ENCODE measurements around the gene NAALADL2. TPM values are rescaled to one million over a fixed set of nuclear protein-coding genes. Genes with fewer than 3 reads are reported as not detected.

NAALADL2 gene
- total and polyA plus RNA-seq, 2 of the 8 experiments (the other 6 are each of a cell fraction or from before 2014, with no cell fraction given): 0.12 to 0.22 TPM

GRCh38 chr3:175851541-175851940 lies 992.4 kb downstream of the NAALADL2 start:
- Histone ChIP-seq H3K79me1 (ENCODE audit: low read depth, low read length) (no peaks in the 10 kb centered on the region), H2BK5ac (ENCODE audit: low read depth, low read length) (no peak overlapping the region), H3K23ac (ENCODE audit: insufficient read length) (no peak overlapping the region), H4K5ac (ENCODE audit: insufficient read length, low read depth, low read length) (no peak overlapping the region), H3K9me3 (ENCODE audit: insufficient read depth in 2 of 2, low read depth in 1 of 2, low read length in 1 of 2) (no peaks in the 10 kb centered on the region), H2BK12ac (ENCODE audit: low read depth, low read length) (no peak overlapping the region), H4K20me1 (replicated peaks in 1 of 2; ENCODE audit: control insufficient read depth in 1 of 2, insufficient read depth in 2 of 2, low read length in 2 of 2) (no peaks in the 10 kb centered on the region), H3K4me1 (replicated peaks in 1 of 4; ENCODE audit: control insufficient read depth in 3 of 4, insufficient read depth in 4 of 4, low read length in 3 of 4) (no peaks in the 10 kb centered on the region), H3K9ac (replicated peaks in 1 of 4; ENCODE audit: extremely low read depth in 1 of 4, low read depth in 3 of 4, low read length in 3 of 4) (no peak overlapping the region), H3K14ac (ENCODE audit: insufficient read length) (no peak overlapping the region), H3K56ac (replicated peaks; ENCODE audit: insufficient read length, low read depth, low read length) (no peak overlapping the region), H3K4ac (replicated peaks; ENCODE audit: insufficient read length, low read depth, low read length) (no peak overlapping the region), H4K8ac (ENCODE audit: extremely low read depth, insufficient read depth, low read length) (no peak overlapping the region), H3K23me2 (ENCODE audit: low read depth, low read length) (no peaks in the 10 kb centered on the region), H3K27me3 (replicated peaks in 1 of 4; ENCODE audit: control insufficient read depth in 3 of 4, extremely low read depth in 1 of 4, insufficient read depth in 3 of 4, low read length in 3 of 4) (no peaks in the 10 kb centered on the region), H3K79me2 (ENCODE audit: control insufficient read depth in 1 of 2, insufficient read depth in 2 of 2, low read length in 2 of 2) (no peaks in the 10 kb centered on the region), H2BK120ac (replicated peaks; ENCODE audit: low read depth, low read length) (no peak overlapping the region), H2AK5ac (ENCODE audit: low read depth, low read length) (no peak overlapping the region), H2BK15ac (ENCODE audit: low read length) (no peak overlapping the region), H2AFZ (ENCODE audit: low read length) (no peak overlapping the region), H3K27ac (ENCODE audit: low read depth, low read length) (no peak overlapping the region), H3K4me3 (ENCODE audit: extremely low read depth in 1 of 4, insufficient read depth in 2 of 4, low read depth in 3 of 4, low read length in 4 of 4) (no peak overlapping the region), H3K18ac (ENCODE audit: extremely low read depth, low read length) (no peak overlapping the region), H3K36me3 (ENCODE audit: control insufficient read depth in 2 of 4, insufficient read depth in 4 of 4, low read length in 3 of 4) (no peaks in the 10 kb centered on the region), H2BK20ac (ENCODE audit: low read length) (no peak overlapping the region), H4K91ac (replicated peaks; ENCODE audit: insufficient read length, low read length) (no peak overlapping the region), H3K4me2 (ENCODE audit: insufficient read depth in 1 of 2, low read depth in 2 of 2, low read length in 2 of 2) (no peak overlapping the region)
- WGBS, 2 experiments (ENCODE audit: extremely low coverage in 1 of 2, insufficient coverage in 1 of 2, insufficient read length in 1 of 2, insufficient replicate concordance in 2 of 2, low coverage in 1 of 2, low lambda C conversion rate in 2 of 2, missing lambda C conversion rate in 1 of 2): 86% methylated on average over 7 of the region's 7 CpGs; no CpG with 5 or more reads in 1 of the 2 experiments
- DNase-seq (ENCODE audit: low read depth in 1 of 2, low spot score in 2 of 2) (no peak), FAIRE-seq (no peak)
- CTCF ChIA-PET (ENCODE audit: partially characterized antibody): no interaction called here
- POLR2A ChIA-PET (ENCODE audit: partially characterized antibody): no interaction called here
- TF ChIP-seq EP300 (IDR thresholded peaks at IDR 0.05; ENCODE audit: borderline replicate concordance in 1 of 2, low read depth in 2 of 2, low read length in 2 of 2): no peak
- TF ChIP-seq SP2 (IDR thresholded peaks at IDR 0.05; ENCODE audit: low read length): no peak
- no peak for TF ChIP-seq E2F6 (IDR thresholded peaks at IDR 0.05)
- no peak for TF ChIP-seq KDM1A (IDR thresholded peaks at IDR 0.05; ENCODE audit: borderline replicate concordance, low read length)
- TF ChIP-seq RFX5 (IDR thresholded peaks at IDR 0.05; ENCODE audit: borderline replicate concordance, low read depth, low read length): no peak
- TF ChIP-seq CBX5 (IDR thresholded peaks at IDR 0.05; ENCODE audit: low read depth, low read length): no peak
- no peak for TF ChIP-seq RXRA (IDR thresholded peaks at IDR 0.05; ENCODE audit: insufficient read depth, low read depth, low read length)
- no peak for TF ChIP-seq CBX8 (IDR thresholded peaks at IDR 0.05; ENCODE audit: borderline replicate concordance, low read depth, low read length)
- no peak for TF ChIP-seq RAD21 (IDR thresholded peaks at IDR 0.05 in 1 of 2, conservative IDR thresholded peaks at IDR 0.05 in 1 of 2; ENCODE audit: low read depth in 2 of 2, low read length in 2 of 2)
- no peak for TF ChIP-seq NRF1 (IDR thresholded peaks at IDR 0.05; ENCODE audit: low read depth, low read length)
- no peak for TF ChIP-seq ATF3 (IDR thresholded peaks at IDR 0.05; ENCODE audit: insufficient read depth, low read depth, low read length)
- no peak for TF ChIP-seq POLR2AphosphoS5 (IDR thresholded peaks at IDR 0.05; ENCODE audit: low read depth, low read length)
- no peak for TF ChIP-seq ZNF274 (IDR thresholded peaks at IDR 0.05; ENCODE audit: borderline replicate concordance, extremely low read depth, low read length)
- TF ChIP-seq SP1 (IDR thresholded peaks at IDR 0.05; ENCODE audit: low read depth, low read length): no peak
